HEK293 (cell line): ENCODE data around the gene CDK19.

ENCODE experiments used
- CTCF ChIP-seq: fragments of 450-650 bp; formaldehyde crosslinking; IDR thresholded peaks from 2 replicates; pipeline ENCODE4 v1.5.1; 2016; ENCODE audit warnings: missing biosample characterization, missing genetic modification characterization
- KLF10 ChIP-seq: fragments of 450-650 bp; IDR thresholded peaks from 2 replicates; pipeline ENCODE4 v1.5.1; 2018; ENCODE audit warnings: missing biosample characterization, mild to moderate bottlenecking, missing genetic modification characterization
- PATZ1 ChIP-seq: fragments of 450-650 bp; formaldehyde crosslinking; IDR thresholded peaks from 2 replicates; pipeline ENCODE4 v1.5.1; 2016; ENCODE audit warnings: missing biosample characterization, missing genetic modification characterization
- ZEB2 ChIP-seq: fragments of 450-650 bp; formaldehyde crosslinking; IDR thresholded peaks from 2 replicates; pipeline ENCODE4 v1.5.1; 2016; ENCODE audit warnings: missing biosample characterization, missing genetic modification characterization
- ZNF394 ChIP-seq: fragments of 450-650 bp; formaldehyde crosslinking; IDR thresholded peaks from 2 replicates; pipeline ENCODE4 v1.5.1; 2016; ENCODE audit warnings: missing biosample characterization, missing genetic modification characterization, mild to moderate bottlenecking, moderate library complexity, borderline replicate concordance
- ZNF776 ChIP-seq: fragments of 450-650 bp; formaldehyde crosslinking; IDR thresholded peaks from 2 replicates; pipeline ENCODE4 v1.5.0; 2017; ENCODE audit warnings: missing biosample characterization, missing genetic modification characterization, borderline replicate concordance
- ZSCAN18 ChIP-seq: fragments of 450-650 bp; formaldehyde crosslinking; IDR thresholded peaks from 2 replicates; pipeline ENCODE4 v1.5.1; 2016; ENCODE audit warnings: missing biosample characterization, missing genetic modification characterization

GRCh38 chr6:110643175-110643574 lies 172.1 kb downstream of the CDK19 start:
- TF ChIP-seq ZEB2 (tag by site-specific recombination) (no peak), PATZ1 (tag by site-specific recombination) (no peak), ZSCAN18 (tag by site-specific recombination) (no peak), CTCF (tag by site-specific recombination) (no peak), KLF10 (tag by site-specific recombination) (no peak), ZNF776 (no peak), ZNF394 (tag by site-specific recombination) (no peak)
